Tibial artery (tissue), 4 donors: ENCODE data around the gene DPYSL3.

ENCODE experiments used
- DNase-seq, 2 donors: peaks; one replicate each; pipeline ENCODE4 v3.0.0-alpha.2; 2019
- H3K27ac ChIP-seq, 2 donors: fragments of 200-600 bp; sonication (generic) in 1 of 2; 1 replicate in 1 of 2; 2 replicates in 1 of 2; pipeline ENCODE4 v1.5.1; 2018 to 2019; ENCODE audit warnings: mild to moderate bottlenecking in 1 of 2
- H3K27me3 ChIP-seq, 2 donors: fragments of 200-600 bp; sonication (generic) in 1 of 2; one replicate each; pipeline versions ENCODE4 v1.5.1 to v1.6.0; 2016 to 2019
- H3K36me3 ChIP-seq, 3 donors: fragments of 200-600 bp; sonication (generic) in 2 of 3; one replicate each; pipeline ENCODE4 v1.5.1; 2016 to 2019; ENCODE audit warnings: mild to moderate bottlenecking in 2 of 3
- H3K4me1 ChIP-seq, 4 donors: fragments of 200-600 bp; sonication (generic) in 2 of 4; 1 replicate in 3 of 4; 2 replicates in 1 of 4; pipeline ENCODE4 v1.5.1; 2016 to 2019
- H3K4me3 ChIP-seq, 2 donors: fragments of 200-600 bp; sonication (generic) in 1 of 2; 1 replicate in 1 of 2; 2 replicates in 1 of 2; pipeline ENCODE4 v1.5.1; 2018 to 2019; ENCODE audit warnings: mild to moderate bottlenecking in 2 of 2
- H3K9me3 ChIP-seq, 3 donors: fragments of 200-600 bp; sonication (generic) in 1 of 3; one replicate each; pipeline ENCODE4 v1.5.1; 2016 to 2019
- intact Hi-C: fragments of 100-400 bp; cut with DNase I; formaldehyde crosslinking; loops from one replicate; pipeline ENCODE4 v1.15.0; 2023; ENCODE audit warnings: low total_unique reads
- TF ChIP-seq, protein P1 (sequence below), 2 experiments: fragments of 200-600 bp in 1 of 2; fragments of 450-650 bp in 1 of 2; IDR thresholded peaks; one replicate each; pipeline ENCODE4 v1.5.1; 2017 to 2019; ENCODE audit warnings: antibody characterized with exemption in 2 of 2, mild to moderate bottlenecking in 1 of 2, moderate library complexity in 1 of 2

The DPYSL3 gene

DNA sequence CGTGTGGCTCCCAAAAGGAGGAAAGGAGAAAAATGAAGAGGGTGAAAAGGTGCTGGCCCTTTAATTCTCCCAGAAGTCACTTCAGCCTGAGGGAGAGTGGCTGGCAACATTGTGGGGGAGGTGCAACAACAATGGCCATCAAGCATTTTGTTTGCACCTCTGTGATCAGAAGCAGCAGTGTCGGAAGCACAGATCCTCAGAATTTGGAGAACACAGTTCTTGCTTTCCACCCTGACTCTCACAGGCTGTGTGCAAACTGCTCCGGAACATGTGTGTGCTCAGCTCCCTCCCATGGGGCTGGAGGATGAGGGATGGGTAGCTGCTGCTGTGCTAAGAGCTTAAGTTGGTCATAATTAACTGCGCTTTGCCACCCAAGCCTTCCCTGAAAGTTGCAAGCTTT is 127.1 kb downstream of the DPYSL3 start:
- H3K4me3 ChIP-seq = no peak overlapping the region
- H3K4me1 ChIP-seq = no peaks in the 10 kb centered on the region
- intact Hi-C loops = no loop called here
- no peaks in the 10 kb centered on the region for H3K27me3 ChIP-seq
- H3K27ac ChIP-seq = no peak overlapping the region
- TF ChIP-seq, protein P1, sequence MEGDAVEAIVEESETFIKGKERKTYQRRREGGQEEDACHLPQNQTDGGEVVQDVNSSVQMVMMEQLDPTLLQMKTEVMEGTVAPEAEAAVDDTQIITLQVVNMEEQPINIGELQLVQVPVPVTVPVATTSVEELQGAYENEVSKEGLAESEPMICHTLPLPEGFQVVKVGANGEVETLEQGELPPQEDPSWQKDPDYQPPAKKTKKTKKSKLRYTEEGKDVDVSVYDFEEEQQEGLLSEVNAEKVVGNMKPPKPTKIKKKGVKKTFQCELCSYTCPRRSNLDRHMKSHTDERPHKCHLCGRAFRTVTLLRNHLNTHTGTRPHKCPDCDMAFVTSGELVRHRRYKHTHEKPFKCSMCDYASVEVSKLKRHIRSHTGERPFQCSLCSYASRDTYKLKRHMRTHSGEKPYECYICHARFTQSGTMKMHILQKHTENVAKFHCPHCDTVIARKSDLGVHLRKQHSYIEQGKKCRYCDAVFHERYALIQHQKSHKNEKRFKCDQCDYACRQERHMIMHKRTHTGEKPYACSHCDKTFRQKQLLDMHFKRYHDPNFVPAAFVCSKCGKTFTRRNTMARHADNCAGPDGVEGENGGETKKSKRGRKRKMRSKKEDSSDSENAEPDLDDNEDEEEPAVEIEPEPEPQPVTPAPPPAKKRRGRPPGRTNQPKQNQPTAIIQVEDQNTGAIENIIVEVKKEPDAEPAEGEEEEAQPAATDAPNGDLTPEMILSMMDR (IDR thresholded peaks at IDR 0.05) = no peak
- no peaks in the 10 kb centered on the region for H3K36me3 ChIP-seq
- DNase-seq = no peak
- no peaks in the 10 kb centered on the region for H3K9me3 ChIP-seq

DNA sequence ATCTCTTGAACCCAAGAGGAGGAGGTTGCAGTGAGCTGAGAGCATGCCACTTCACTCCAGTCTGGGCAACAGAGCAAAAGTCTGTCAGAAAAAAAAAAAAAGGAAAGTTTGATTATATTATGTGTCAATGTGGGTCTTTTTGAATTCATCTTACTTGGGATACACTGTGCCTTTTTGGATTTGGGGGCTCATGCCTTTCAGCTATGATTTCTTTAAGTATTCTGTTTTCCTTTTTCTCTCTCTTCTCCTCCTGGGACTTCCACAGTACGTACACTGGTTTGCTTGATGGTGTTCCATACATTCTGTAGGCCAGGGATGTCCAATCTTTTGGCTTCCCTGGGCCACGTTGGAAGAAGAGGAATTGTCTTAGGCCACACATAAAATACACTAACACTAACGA is 128.3 kb downstream of the DPYSL3 start:
- TF ChIP-seq, protein P1 (IDR thresholded peaks at IDR 0.05) = no peak
- Histone ChIP-seq H3K4me3 (no peak overlapping the region), H3K9me3 (no peaks in the 10 kb centered on the region), H3K36me3 (no peaks in the 10 kb centered on the region), H3K27ac (no peak overlapping the region), H3K4me1 (no peaks in the 10 kb centered on the region), H3K27me3 (no peaks in the 10 kb centered on the region)
- intact Hi-C loops = no loop called here
- no peak for DNase-seq

DNA sequence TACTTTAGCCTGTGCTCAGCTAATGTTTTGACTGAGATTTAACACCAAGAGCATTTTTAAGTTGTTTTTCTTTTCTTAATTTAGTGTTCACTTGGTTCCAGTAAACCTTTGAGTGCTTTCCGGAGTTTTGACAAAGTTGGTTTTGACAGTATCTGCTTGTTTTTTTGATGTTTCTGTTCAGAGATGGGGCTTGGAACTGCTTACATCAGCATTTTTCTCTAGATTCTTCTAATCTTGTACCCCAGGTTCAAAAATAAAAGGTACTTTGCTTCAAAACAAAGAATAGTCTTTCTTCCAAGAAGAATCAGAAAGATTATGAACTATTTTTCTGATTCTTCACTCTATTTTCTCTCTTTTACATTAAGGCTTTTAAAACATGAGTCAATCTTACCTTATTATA is 132.2 kb downstream of the DPYSL3 start:
- no peak for DNase-seq
- Histone ChIP-seq H3K4me3 (no peak overlapping the region), H3K36me3 (no peaks in the 10 kb centered on the region), H3K27ac (no peak overlapping the region), H3K4me1 (no peaks in the 10 kb centered on the region), H3K9me3 (no peaks in the 10 kb centered on the region), H3K27me3 (no peaks in the 10 kb centered on the region)
- intact Hi-C loops = no loop called here
- TF ChIP-seq, protein P1 (IDR thresholded peaks at IDR 0.05) = no peak

DNA sequence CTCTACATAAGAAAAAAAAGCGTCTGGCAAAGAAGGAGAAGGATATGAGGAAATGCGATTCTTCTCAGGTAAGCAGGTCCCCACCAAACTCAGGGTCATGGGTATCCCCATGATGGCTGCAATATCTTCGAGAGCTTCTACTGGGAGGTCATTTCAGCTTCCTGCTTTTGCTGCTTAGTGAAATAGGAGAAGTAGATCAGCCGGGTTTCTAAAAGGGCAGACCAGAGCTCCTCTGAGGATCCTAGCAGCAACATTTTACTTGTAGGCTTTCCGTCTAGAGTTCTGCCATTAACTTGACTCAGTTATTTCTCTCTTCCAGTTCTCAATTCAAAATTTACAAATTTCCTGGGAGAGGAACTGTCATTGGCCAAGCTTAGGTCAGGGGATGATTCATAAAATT is 134.7 kb downstream of the DPYSL3 start:
- H3K4me3 ChIP-seq = no peak overlapping the region
- intact Hi-C loops = no loop called here
- no peaks in the 10 kb centered on the region for H3K9me3 ChIP-seq
- H3K4me1 ChIP-seq = peaks cover 0 to 6% (median under 1%) of the 10 kb centered on the region in 4 donors
- no peaks in the 10 kb centered on the region for H3K27me3 ChIP-seq
- TF ChIP-seq, protein P1 (IDR thresholded peaks at IDR 0.05) = no peak
- DNase-seq = no peak
- H3K27ac ChIP-seq = no peak overlapping the region
- no peaks in the 10 kb centered on the region for H3K36me3 ChIP-seq

DNA sequence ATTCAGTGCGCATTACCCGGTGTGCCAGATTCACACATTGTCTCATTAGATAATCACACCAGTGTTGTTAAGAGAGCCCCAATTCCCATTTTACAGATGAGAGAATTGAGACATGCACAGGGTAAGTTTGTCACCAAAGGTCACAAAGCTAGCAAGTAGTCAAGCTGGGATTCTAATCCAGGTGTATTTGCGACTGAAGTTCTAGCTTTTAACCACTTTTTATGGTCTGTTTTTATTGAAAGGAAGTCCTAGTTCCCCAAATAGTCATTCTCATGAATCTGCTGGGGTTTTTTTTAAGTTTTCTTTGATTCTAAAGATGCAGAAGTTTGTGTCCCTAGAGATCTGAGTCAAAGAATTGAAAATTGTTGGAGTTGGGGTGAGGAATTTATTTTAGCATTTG is 136.5 kb downstream of the DPYSL3 start:
- H3K36me3 ChIP-seq = no peaks in the 10 kb centered on the region
- H3K4me3 ChIP-seq = no peak overlapping the region
- peaks cover 0 to 10% (median 2%) of the 10 kb centered on the region in 4 donors for H3K4me1 ChIP-seq
- intact Hi-C loops = loop anchor here (5.0 kb wide), 1 partner anchor 146 kb away; no protein-coding TSS in a partner anchor
- H3K27me3 ChIP-seq = no peaks in the 10 kb centered on the region
- TF ChIP-seq, protein P1 (IDR thresholded peaks at IDR 0.05) = no peak
- no peak for DNase-seq
- no peak overlapping the region for H3K27ac ChIP-seq
- H3K9me3 ChIP-seq = no peaks in the 10 kb centered on the region

DNA sequence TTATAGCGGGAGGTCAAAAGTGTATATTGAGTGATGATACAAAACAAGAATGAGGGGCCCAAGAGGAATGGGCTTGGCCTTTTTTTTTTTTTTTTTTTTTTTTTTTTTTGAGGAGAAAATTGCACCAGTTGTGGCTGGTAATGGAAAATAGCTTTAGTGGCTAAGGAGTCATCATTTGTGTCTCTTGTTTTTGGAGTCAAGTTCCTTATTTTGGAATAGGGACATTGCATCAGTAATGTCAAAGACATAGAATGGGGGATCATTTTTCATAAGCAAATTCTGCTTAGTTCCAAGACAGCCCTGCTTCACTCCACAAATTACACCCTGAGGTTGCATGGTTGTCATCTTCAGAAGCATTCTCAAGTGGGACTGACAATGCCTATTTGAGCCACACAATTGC is 137.7 kb downstream of the DPYSL3 start:
- intact Hi-C loops = loop anchor here (5.0 kb wide), 1 partner anchor 145 kb away; no protein-coding TSS in a partner anchor

More for the DNA sequence above, 137.7 kb downstream of the DPYSL3 start:
- no peak for DNase-seq
- no peaks in the 10 kb centered on the region for H3K27me3 ChIP-seq
- no peak overlapping the region for H3K27ac ChIP-seq
- H3K4me1 ChIP-seq = peaks cover 0 to 10% (median 2%) of the 10 kb centered on the region in 4 donors
- no peaks in the 10 kb centered on the region for H3K36me3 ChIP-seq
- no peak overlapping the region for H3K4me3 ChIP-seq
- no peaks in the 10 kb centered on the region for H3K9me3 ChIP-seq
- TF ChIP-seq, protein P1 (IDR thresholded peaks at IDR 0.05) = no peak
